ENCODE data around the gene NR1D1.

NR1D1 gene

DNA sequence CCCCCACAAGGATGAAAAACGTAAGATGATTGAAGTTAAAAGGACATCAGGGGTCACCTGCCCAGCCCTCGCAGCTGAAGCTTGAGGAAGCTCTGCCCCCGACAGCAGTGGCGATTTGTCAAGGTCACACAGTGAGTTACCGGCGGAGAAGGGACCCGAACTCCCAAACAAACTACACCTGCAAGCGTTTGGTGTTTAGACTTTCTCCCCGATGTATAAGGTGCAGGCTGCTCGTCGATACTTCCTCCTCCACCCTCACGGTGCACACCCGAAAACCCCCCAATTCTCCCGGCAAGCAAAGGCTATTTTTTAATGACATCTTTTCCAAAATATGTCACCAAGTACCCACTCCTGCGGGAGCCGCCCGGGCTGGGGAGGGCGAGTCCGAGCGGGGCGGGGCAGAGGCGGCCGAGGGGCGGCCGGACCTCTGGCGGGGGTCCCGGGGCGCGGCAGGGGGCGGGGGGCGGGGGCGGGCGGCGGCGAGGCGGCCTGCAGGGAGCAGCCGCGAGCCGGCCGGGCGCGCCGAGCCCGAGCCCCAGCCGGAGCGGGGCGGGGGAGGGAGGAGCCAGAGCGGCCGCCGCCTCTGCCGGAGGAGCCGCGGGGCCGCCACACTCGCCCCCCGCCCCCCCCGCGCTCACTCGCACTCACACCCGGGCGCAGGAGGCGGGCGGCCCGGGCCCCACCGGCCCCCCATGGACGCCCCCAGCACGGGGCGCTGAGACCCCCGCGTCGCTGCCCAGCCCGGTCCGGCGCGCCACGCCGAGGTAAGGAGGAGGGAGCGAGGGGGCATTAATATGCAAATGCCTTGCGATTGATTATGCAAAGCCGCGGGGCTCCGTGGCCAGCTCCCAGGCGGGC, 37.8 kb downstream of the NR1D1 start, which contains the start of gene THRA:
Gene THRA, plus strand, starts transcription at position 637 of the 858 bp plus-strand sequence. CDS start 11,524 bp downstream, outside the sequence.
- H3K27me3 ChIP-seq = no peaks in the 10 kb centered on the region
- H3K4me3 ChIP-seq (ENCODE audit: low read depth, low read length) = peak within 1 kb of the TSS; percentile 87
- H3K36me3 ChIP-seq = no peaks in the 10 kb centered on the region; the same call in 1 of the 2 replicates
- H3K4me1 ChIP-seq = peaks cover 11% of the 10 kb centered on the region
- DNase-seq = peak; percentile 81
- H3K9me3 ChIP-seq = no peaks in the 10 kb centered on the region
- TF ChIP-seq, protein P1, sequence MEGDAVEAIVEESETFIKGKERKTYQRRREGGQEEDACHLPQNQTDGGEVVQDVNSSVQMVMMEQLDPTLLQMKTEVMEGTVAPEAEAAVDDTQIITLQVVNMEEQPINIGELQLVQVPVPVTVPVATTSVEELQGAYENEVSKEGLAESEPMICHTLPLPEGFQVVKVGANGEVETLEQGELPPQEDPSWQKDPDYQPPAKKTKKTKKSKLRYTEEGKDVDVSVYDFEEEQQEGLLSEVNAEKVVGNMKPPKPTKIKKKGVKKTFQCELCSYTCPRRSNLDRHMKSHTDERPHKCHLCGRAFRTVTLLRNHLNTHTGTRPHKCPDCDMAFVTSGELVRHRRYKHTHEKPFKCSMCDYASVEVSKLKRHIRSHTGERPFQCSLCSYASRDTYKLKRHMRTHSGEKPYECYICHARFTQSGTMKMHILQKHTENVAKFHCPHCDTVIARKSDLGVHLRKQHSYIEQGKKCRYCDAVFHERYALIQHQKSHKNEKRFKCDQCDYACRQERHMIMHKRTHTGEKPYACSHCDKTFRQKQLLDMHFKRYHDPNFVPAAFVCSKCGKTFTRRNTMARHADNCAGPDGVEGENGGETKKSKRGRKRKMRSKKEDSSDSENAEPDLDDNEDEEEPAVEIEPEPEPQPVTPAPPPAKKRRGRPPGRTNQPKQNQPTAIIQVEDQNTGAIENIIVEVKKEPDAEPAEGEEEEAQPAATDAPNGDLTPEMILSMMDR (IDR thresholded peaks at IDR 0.05; ENCODE audit: low read depth, low read length) = no peak

DNA sequence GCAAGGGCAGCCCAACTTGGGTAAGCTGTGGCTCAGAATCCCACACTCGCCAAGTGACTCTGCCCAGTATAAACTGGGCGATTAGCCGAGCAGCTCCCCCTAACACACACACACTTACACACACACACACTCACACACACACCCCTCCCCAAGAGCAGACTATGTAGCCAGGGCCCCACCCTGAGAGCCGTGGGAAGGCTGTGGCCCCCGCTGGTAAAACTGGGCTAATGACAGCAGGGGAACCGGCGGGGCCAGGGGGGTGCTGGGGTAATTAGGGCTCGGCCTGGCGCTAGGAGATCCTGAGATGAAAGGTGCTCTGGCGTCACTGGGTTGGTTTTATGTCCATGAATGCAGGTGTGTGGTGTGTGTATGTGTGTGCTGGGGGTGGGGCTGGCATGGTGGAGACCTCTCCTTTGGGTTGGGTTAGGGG, 38.8 kb downstream of the NR1D1 start:
- Histone ChIP-seq H3K4me3 (ENCODE audit: low read depth, low read length) (no peak overlapping the region), H3K27me3 (no peaks in the 10 kb centered on the region), H3K9me3 (no peaks in the 10 kb centered on the region), H3K4me1 (peaks cover 11% of the 10 kb centered on the region), H3K36me3 (no peaks in the 10 kb centered on the region)
- no peak for DNase-seq
- TF ChIP-seq, protein P1 (IDR thresholded peaks at IDR 0.05; ENCODE audit: low read depth, low read length) = no peak

DNA sequence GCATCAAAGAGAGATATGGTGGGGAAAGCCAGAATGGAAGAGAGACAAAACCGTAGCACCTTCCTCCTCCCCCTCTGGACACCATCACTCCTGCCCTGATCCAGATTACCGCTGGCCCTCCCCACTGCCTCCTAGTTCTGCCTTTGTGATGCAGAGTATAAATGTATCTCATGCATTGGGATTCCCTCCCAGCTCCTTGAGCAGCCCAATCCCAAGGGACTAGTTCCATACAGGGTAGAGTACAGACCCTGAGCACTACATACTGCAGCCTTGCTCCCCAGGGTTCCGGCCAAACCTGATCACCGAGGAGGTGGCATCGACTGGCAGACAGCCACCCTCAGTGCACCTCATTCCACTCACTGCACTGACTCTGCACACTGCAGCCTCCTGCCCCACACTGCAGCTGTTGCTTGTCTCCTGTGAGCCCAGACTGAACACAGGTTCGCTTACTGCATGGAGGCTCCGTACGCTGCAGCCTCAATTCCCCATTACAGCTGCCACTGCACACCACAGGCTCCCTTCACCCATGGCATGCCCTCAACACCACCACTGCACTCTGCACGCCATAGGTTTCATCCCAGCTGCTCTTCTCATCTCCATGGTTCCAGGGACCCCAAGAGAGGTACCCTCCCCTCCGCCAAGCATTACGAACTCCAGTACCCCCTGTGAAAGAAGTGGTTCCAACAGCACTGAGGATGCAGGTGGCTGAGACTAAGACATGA, 39.3 kb downstream of the NR1D1 start:
- Histone ChIP-seq H3K36me3 (no peaks in the 10 kb centered on the region), H3K9me3 (no peaks in the 10 kb centered on the region), H3K27me3 (no peaks in the 10 kb centered on the region), H3K4me3 (ENCODE audit: low read depth, low read length) (no peak overlapping the region), H3K4me1 (peaks cover 11% of the 10 kb centered on the region)
- TF ChIP-seq, protein P1 (IDR thresholded peaks at IDR 0.05; ENCODE audit: low read depth, low read length) = no peak
- no peak for DNase-seq

DNA sequence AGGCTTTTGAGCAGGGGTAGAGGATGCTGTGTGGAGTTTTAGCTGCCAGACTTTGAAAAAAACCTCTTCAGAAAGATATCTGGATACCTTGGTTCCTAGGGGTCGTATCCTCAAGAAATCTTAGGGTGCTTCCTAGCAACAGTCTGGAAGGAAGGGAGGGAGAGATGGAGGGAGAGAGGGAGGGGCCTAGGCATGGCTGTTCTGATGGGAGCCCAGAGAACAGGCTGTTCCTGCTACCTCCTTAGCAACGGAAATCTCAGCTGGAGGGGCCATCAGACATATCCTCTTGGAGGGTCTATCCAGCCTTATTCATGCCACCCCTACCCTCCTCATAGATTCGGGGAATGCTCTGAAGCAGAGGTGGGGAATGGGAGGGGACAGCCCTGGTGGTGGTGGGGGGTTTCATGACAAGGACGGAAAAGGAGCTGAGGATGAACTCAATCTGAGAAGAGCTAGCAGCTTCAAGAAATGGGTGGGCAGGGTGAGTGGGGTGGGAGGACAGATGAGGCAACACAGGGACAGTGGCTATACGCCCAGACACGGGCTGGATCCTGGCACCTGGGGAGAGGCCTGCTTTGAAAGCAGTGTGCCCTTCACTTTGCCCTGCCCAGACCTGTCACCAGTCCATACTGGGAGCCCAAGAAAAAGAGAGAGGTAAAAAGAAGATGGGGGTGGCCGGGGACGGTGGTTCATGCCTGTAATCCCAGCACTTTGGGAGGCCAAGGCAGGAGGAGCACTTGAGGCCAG, 40.5 kb downstream of the NR1D1 start:
- no peaks in the 10 kb centered on the region for H3K36me3 ChIP-seq
- DNase-seq = no peak
- H3K9me3 ChIP-seq = no peaks in the 10 kb centered on the region
- TF ChIP-seq, protein P1 (IDR thresholded peaks at IDR 0.05; ENCODE audit: low read depth, low read length) = no peak
- no peak overlapping the region for H3K4me3 ChIP-seq (ENCODE audit: low read depth, low read length)
- no peaks in the 10 kb centered on the region for H3K27me3 ChIP-seq
- H3K4me1 ChIP-seq = peaks cover 11% of the 10 kb centered on the region

DNA sequence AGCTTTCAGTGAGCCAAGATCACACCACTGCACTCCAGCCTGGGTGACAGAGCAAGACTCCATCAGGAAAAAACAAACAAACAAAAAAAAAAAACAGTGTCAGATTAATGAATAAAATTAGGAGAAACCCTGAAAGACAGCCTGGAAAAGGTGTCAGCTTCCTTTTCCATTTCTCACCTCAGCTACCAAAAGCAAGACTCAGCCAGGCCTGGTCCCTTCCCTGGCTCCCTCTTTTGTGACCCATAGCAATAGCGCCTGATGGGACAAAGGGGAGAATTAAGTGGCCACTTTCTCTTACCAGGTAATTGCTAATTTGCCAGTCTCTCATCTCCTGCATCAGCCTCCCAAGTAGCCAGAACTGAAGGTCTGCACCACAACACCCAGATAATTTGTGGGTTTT, 41.5 kb downstream of the NR1D1 start:
- Histone ChIP-seq H3K27me3 (no peaks in the 10 kb centered on the region), H3K9me3 (no peaks in the 10 kb centered on the region), H3K4me1 (peaks cover 4% of the 10 kb centered on the region; the same call in 1 of the 2 replicates), H3K36me3 (peaks cover 2% of the 10 kb centered on the region; the same call in 1 of the 2 replicates), H3K4me3 (ENCODE audit: low read depth, low read length) (no peak overlapping the region)
- no peak for DNase-seq
- TF ChIP-seq, protein P1 (IDR thresholded peaks at IDR 0.05; ENCODE audit: low read depth, low read length) = no peak
